Middle frontal gyrus (tissue), 1 donor: ENCODE measurements around the gene KLHL34.
A peak's percentile ranks its signal among the peaks of the same experiment; 100 is the strongest.

Experiments
- DNase-seq: peaks from one replicate; pipeline ENCODE4 v3.0.0-alpha.2; 2015; ENCODE audit warnings: low spot score; ENCODE audit errors: extremely low spot score

KLHL34 gene

GRCh38 chrX:21655901-21656586 lies 2.1 kb downstream of the KLHL34 start:
- DNase-seq = no peak

- no peak for DNase-seq
These were observed 12.2 kb downstream of the KLHL34 start for GRCh38 chrX:21645886-21646285.

DNA sequence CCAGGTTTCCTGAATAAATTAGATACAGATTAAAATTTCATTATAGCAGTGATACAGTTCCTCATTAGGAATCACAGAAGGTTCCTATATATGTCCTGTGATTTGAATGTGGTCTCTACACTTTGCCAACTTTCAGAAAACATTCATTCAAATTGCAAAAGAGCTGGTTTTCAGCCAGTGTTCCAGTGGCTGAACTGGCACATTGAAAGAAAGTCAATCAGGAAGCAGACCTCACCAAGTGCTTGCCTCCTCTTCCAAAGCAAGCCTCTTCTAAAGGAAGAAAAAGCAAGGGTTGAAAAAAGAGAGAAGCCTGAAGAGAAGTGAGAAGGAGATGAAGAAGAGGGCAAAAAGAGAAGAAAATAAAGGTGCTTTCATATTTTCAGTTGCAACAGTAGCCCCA lies 12.7 kb downstream of the KLHL34 start:
- DNase-seq = no peak

- DNase-seq = no peak
These were observed 18.4 kb downstream of the KLHL34 start for GRCh38 chrX:21639775-21640174.

DNA sequence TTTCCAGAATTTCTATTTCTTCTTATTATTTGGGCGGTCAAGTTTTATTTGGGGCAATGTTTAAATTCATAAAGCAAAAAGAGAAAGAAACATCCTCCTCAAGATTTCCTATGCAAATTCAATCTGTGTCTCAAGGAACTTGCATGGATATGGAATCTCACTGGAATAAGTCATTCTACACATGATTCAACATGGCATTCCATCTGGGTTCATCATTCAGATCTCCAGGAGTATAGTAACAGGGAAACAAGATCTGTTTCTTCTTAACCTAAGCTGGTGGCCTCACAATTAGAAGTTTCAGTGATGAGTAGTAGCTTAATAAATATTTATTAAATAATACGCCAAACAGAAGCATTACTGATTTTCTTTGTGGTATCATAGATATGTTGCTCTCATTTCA lies 19.8 kb downstream of the KLHL34 start:
- DNase-seq = no peak

DNA sequence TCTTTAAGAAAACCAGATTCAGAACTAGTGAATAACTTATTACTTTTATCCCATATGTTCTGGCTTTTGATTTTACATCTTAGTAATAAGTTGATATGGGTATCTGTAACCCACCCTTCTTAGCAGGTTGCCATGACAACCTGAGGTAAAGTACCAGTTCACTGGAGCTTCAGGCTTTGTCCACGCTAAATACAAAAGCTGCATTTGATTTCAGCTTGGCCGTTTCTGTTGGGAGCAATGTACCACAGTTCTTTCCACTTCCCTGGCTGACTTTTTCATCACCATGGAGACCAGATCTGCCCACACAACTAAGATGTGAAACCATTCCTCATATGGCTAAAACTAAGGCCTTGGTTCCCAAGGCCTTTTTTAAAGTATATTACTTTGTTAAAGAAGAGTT lies 26.1 kb downstream of the KLHL34 start:
- no peak for DNase-seq

GRCh38 chrX:21623778-21624501 lies 34.2 kb downstream of the KLHL34 start:
- no peak for DNase-seq

GRCh38 chrX:21620234-21620633 lies 37.9 kb downstream of the KLHL34 start:
- no peak for DNase-seq

DNA sequence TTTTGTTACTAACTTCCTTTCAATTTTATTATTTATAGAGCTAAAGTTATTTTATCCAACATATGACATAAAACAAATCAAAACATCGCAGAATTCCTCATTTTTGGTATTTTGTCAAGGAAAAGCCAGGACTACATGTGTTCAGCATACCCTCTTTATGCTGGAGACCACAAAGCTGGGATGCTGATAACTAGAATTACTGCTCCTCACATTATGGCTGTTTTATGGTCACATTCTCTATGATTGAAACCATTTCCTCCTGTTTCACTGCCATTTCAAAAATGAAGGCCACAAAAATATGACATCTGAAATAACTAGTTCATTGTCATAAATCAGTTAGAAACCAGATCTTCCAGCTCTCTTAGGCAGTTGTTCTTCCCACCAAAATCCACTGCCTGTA lies 41.7 kb downstream of the KLHL34 start:
- DNase-seq = no peak

DNA sequence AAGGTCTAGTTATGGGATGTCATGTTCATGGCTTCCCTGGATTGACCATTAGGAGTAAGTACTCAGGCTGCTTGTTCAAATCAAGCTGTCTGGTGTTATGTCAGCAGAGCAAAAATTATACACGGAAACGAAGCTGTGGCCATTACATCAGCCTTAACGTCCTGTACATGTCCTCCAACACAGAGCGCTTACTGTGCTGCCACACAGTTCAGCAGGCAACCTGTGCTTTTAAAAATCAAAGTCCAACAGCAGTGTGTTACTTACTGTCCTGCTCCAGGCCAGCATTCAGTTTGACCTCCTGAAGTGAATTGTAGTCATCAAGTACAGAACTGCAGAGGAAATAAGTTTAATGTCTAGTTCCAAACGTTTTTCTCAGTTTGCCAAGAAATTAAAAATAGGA lies 46.0 kb downstream of the KLHL34 start:
- no peak for DNase-seq

- DNase-seq = no peak
These were observed 48.0 kb downstream of the KLHL34 start for GRCh38 chrX:21610168-21610567.

DNA sequence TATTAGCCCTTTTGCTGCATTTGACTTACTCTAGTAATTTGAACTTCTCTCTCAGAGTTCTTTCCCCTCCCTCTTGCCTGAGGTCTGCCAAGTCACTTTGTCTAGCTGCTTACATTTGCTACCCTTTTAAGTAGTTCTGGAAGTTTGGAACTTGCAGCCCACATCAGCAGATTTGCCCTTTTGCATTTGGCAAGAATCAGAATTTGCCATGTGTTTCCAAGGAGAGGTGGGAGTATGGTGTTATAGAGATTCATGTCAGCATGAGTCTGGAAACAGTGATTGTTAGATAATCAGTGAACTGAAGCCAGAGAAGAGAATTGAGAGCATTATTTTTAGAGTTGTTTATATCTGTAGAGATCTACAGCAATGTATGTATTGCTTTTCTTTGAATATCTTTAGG lies 52.1 kb downstream of the KLHL34 start:
- DNase-seq = peak; percentile 13
